Uterus (tissue), 4 donors: ENCODE results near the gene P2RX5. TPM values are rescaled to one million over a fixed set of nuclear protein-coding genes. Genes with fewer than 3 reads are reported as not detected.

ENCODE experiments used
- DNase-seq, 2 donors: peaks; one replicate each; pipeline ENCODE4 v3.0.0-alpha.2; 2019 to 2020
- H3K27ac ChIP-seq, 2 donors: fragments of 200-600 bp; sonication (generic); 1 replicate in 1 of 2; 2 replicates in 1 of 2; pipeline ENCODE4 v1.5.1; 2016 to 2018
- H3K27me3 ChIP-seq, 2 donors: fragments of 200-600 bp; sonication (generic); one replicate each; pipeline ENCODE4 v1.5.1; 2018 to 2019; ENCODE audit warnings: control low read depth in 1 of 2
- H3K36me3 ChIP-seq, 2 donors: fragments of 200-600 bp; sonication (generic); one replicate each; pipeline ENCODE4 v1.5.1; 2019; ENCODE audit warnings: control low read depth in 1 of 2
- H3K4me1 ChIP-seq, 2 donors: fragments of 200-600 bp; sonication (generic); one replicate each; pipeline ENCODE4 v1.5.1; 2018 to 2019; ENCODE audit warnings: control low read depth in 1 of 2
- H3K4me3 ChIP-seq, 2 donors: fragments of 200-600 bp; sonication (generic); 1 replicate in 1 of 2; 2 replicates in 1 of 2; pipeline ENCODE4 v1.5.1; 2018 to 2019; ENCODE audit warnings: mild to moderate bottlenecking in 1 of 2
- H3K9me3 ChIP-seq, 2 donors: fragments of 200-600 bp; sonication (generic); one replicate each; pipeline ENCODE4 v1.5.1; 2019; ENCODE audit warnings: control low read depth in 1 of 2
- POLR2A ChIP-seq, 2 donors: fragments of 450-650 bp; IDR thresholded peaks; one replicate each; pipeline ENCODE4 v1.6.1; 2016; ENCODE audit warnings: antibody characterized with exemption in 2 of 2, mild to moderate bottlenecking in 1 of 2, moderate library complexity in 1 of 2
- intact Hi-C: fragments of 100-400 bp; cut with DNase I; formaldehyde crosslinking; loops from one replicate; pipeline ENCODE4 v1.15.1; 2023; ENCODE audit warnings: low total_unique reads
- total RNA-seq, 4 donors: library from RNA; depleted of rRNA in 3 of 4; stranded (reverse); fragments of >200 nt in 3 of 4; gene quantifications; one replicate each; pipeline versions ENCODE4 v1.1.0 to v1.2.4, GENCODE V29; 2014 to 2023
- TF ChIP-seq, protein P1 (sequence below), 4 experiments: fragments of 200-600 bp in 2 of 4; fragments of 450-650 bp in 2 of 4; sonication (generic) in 2 of 4; IDR thresholded peaks; one replicate each; pipeline ENCODE4 v1.5.1; 2016 to 2019; ENCODE audit warnings: antibody characterized with exemption in 4 of 4, mild to moderate bottlenecking in 2 of 4, moderate library complexity in 1 of 4
- donor health status: DM: yes; HTN: yes; CAD: no.

P2RX5 gene, protein sequence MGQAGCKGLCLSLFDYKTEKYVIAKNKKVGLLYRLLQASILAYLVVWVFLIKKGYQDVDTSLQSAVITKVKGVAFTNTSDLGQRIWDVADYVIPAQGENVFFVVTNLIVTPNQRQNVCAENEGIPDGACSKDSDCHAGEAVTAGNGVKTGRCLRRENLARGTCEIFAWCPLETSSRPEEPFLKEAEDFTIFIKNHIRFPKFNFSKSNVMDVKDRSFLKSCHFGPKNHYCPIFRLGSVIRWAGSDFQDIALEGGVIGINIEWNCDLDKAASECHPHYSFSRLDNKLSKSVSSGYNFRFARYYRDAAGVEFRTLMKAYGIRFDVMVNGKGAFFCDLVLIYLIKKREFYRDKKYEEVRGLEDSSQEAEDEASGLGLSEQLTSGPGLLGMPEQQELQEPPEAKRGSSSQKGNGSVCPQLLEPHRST
- 1 to 10 TPM in 2 of 4 donors, under 1 TPM in 2; 0.51 to 8.2 (median 1.1) TPM for total RNA-seq

DNA sequence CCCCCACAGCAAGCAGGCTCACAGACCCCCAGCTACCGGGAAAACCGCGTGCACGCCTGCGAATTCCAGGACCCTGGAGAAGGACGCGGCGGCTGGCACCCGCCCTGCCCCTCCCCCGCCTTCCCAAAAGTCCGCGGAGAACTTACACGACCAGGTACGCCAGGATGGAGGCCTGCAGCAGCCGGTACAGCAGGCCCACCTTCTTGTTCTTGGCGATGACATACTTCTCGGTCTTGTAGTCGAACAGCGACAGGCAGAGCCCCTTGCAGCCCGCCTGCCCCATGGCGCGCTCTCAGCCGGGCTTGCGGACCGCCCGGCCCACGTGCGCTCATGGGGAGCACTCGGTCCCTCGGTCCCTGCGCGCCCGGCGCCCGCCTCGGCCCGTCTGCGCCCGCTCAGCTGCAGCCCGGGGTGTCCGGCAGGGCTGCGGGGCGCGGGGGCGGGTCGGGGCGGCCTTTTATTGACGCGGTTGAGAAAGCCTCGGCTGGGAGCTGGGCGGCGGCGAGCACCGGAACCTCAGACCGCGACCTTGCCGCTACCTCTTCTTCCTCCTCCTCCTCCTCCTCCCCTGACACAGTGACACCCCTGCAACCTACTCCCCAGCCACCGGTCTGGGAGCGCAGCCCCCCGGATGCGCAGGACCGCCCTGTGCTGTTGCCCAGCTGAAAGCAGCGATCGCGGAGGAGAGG is at the start of gene P2RX5:
Gene P2RX5 (minus strand): TSS at position 433 of the 689 bp plus-strand sequence. CDS start 150 bp downstream, at position 283.
- no peaks in the 10 kb centered on the region for H3K36me3 ChIP-seq
- DNase-seq: no peak
- intact Hi-C loops: no loop called here
- H3K4me1 ChIP-seq: peaks cover 0 to 14% of the 10 kb centered on the region in 2 donors
- no peak for TF ChIP-seq POLR2A (IDR thresholded peaks at IDR 0.05)
- TF ChIP-seq, protein P1, sequence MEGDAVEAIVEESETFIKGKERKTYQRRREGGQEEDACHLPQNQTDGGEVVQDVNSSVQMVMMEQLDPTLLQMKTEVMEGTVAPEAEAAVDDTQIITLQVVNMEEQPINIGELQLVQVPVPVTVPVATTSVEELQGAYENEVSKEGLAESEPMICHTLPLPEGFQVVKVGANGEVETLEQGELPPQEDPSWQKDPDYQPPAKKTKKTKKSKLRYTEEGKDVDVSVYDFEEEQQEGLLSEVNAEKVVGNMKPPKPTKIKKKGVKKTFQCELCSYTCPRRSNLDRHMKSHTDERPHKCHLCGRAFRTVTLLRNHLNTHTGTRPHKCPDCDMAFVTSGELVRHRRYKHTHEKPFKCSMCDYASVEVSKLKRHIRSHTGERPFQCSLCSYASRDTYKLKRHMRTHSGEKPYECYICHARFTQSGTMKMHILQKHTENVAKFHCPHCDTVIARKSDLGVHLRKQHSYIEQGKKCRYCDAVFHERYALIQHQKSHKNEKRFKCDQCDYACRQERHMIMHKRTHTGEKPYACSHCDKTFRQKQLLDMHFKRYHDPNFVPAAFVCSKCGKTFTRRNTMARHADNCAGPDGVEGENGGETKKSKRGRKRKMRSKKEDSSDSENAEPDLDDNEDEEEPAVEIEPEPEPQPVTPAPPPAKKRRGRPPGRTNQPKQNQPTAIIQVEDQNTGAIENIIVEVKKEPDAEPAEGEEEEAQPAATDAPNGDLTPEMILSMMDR (IDR thresholded peaks at IDR 0.05): no peak
- H3K9me3 ChIP-seq: peaks cover 0 to 7% of the 10 kb centered on the region in 2 donors
- H3K27ac ChIP-seq: no peak within 1 kb of the TSS
- peaks cover 0 to 16% of the 10 kb centered on the region in 2 donors for H3K27me3 ChIP-seq
- peak within 1 kb of the TSS; percentile 20 to 28 for H3K4me3 ChIP-seq

DNA sequence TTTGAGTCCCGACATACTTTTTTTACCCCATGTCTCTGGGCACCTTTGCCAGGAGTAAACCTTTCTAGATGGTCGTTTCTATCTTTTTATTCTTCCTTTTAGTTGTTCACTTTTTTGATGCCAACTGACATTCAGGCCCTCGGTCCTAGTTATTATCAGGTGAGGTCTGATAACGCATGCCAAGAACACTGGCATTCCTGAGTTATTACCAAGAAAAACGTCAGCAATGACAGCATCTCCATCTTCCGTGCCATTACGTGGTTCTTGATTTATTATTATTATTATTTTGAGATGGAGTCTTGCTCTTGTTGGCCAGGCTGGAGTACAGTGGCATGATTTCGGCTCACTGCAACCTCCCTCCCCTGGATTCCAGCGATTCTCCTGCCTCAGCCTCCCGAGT is 49.1 kb upstream of the P2RX5 start:
- H3K4me3 ChIP-seq: no peak overlapping the region
- no peak for TF ChIP-seq POLR2A (IDR thresholded peaks at IDR 0.05)
- TF ChIP-seq, protein P1 (IDR thresholded peaks at IDR 0.05): no peak
- H3K36me3 ChIP-seq: no peaks in the 10 kb centered on the region
- no peaks in the 10 kb centered on the region for H3K9me3 ChIP-seq
- intact Hi-C loops: no loop called here
- no peak overlapping the region for H3K27ac ChIP-seq
- DNase-seq: no peak
- H3K4me1 ChIP-seq: no peaks in the 10 kb centered on the region
- H3K27me3 ChIP-seq: no peaks in the 10 kb centered on the region

DNA sequence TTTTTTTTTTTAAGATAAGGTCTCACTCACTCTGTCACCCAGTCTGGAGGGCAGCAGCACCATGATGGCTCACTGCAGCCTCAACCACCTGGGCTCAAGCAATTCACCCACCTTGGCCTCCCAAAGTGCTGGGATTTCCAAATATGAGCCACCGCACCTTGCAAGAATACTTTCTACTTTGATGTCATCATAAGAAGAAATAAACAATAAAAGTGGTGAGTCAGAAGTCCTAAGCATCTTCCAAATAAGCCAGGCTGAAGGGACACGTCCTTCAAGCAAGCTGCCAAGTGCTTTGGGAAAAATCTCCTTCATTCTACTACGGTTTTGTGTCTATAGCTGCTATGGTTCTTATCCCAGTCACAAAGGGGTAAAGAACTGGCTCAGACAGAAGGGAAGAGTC is 48.1 kb upstream of the P2RX5 start:
- H3K27me3 ChIP-seq: no peaks in the 10 kb centered on the region
- H3K4me3 ChIP-seq: no peak overlapping the region
- no peak overlapping the region for H3K27ac ChIP-seq
- intact Hi-C loops: no loop called here
- no peaks in the 10 kb centered on the region for H3K36me3 ChIP-seq
- no peaks in the 10 kb centered on the region for H3K4me1 ChIP-seq
- no peaks in the 10 kb centered on the region for H3K9me3 ChIP-seq
- TF ChIP-seq, protein P1 (IDR thresholded peaks at IDR 0.05): no peak
- TF ChIP-seq POLR2A (IDR thresholded peaks at IDR 0.05): no peak
- DNase-seq: no peak

DNA sequence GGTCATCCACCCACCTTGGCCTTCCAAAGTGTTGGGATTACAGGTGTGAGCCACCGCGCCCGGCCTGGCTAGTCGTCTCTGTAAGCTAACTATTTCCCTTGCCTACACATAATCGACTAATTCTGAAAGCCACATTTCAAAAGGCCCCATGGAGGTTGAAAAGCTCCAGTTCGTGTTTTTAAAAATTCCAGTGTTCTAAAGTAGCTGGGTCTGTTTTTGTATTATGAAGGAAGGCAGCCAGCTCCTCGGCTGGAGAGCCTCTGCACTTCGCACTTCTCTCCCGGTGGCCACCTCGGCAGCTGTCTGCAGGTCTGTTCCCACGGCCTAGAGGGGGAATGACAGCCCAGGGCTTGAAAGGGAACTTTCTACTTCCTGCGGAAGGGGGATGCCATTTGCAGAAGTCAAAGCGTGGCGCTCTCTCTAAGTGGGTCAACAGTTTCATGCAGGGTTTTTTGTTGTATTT is 44.7 kb upstream of the P2RX5 start:
- Histone ChIP-seq H3K9me3 (no peaks in the 10 kb centered on the region), H3K27me3 (no peaks in the 10 kb centered on the region), H3K27ac (no peak overlapping the region), H3K36me3 (no peaks in the 10 kb centered on the region), H3K4me3 (no peak overlapping the region), H3K4me1 (peaks cover 0 to 4% of the 10 kb centered on the region in 2 donors)
- TF ChIP-seq, protein P1 (IDR thresholded peaks at IDR 0.05): no peak
- no peak for TF ChIP-seq POLR2A (IDR thresholded peaks at IDR 0.05)
- DNase-seq: no peak
- intact Hi-C loops: no loop called here
